GM21526 (cell line): ENCODE results near the gene NEURL2.
A peak's percentile ranks its signal among the peaks of the same experiment; 100 is the strongest.
"Not testable (repeated sequence)": the region's sequence is repeated elsewhere in the genome, so short reads cannot be mapped to it uniquely, and the experiment has no call there.

Source experiments
- ATAC-seq: cut with Tn5 transposase; IDR thresholded peaks from one replicate; pipeline ENCODE4 v1.9.1; 2021; ENCODE audit warnings: moderate library complexity; ENCODE audit not compliant: unreplicated experiment, low FRiP score

Gene NEURL2, protein sequence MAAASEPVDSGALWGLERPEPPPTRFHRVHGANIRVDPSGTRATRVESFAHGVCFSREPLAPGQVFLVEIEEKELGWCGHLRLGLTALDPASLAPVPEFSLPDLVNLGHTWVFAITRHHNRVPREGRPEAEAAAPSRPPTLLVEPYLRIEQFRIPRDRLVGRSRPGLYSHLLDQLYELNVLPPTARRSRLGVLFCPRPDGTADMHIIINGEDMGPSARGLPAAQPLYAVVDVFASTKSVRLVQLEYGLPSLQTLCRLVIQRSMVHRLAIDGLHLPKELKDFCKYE

GRCh38 chr20:45890985-45891983, at the start of gene NEURL2, which contains the start of gene CTSA:
Gene NEURL2 (minus strand): TSS chr20:45891208. CDS start chr20:45890991, 217 bp downstream.
Gene CTSA (plus strand): TSS chr20:45891335. CDS start chr20:45891569, 234 bp downstream.
- ATAC-seq: peak; percentile 71

DNA sequence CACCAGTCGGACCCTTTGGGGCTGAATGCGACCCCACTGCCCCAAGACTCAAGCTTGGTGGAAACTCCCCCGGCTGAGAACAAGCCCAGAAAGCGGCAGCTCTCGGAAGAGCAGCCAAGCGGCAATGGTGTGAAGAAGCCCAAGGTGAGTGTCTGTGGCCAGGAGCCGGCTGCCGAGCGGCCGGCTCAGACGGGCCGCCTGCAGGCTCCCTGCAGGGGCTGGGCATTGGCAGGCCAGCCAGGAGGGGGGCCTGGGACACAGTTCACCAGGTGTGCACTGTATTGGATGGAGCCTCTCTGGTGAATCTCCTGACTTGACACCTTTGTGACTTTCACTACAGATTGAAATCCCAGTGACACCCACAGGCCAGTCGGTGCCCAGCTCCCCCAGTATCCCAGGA, 49.5 kb upstream of the NEURL2 start:
- ATAC-seq: no peak

DNA sequence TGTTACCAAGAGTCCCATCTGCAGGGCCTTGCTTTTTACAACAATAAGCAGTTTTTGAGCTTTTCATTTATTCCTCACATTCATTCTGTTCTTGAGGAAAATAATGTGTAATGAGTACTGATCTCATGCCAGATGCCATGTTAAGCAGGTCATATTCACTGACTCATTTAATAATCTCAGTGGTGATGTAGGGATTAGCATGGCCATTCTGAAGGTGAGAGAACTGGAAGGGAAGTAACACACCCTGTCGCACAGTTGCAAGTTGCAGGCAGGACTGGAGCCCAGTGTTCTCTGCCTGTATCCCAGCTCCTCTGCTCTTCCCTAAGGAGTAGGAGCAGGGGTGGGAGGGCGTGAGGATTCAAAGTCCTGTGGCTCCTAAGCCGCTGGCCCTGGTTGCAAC, 49.0 kb upstream of the NEURL2 start:
- no peak for ATAC-seq

GRCh38 chr20:45938727-45939438, 47.9 kb upstream of the NEURL2 start:
- ATAC-seq: no peak

DNA sequence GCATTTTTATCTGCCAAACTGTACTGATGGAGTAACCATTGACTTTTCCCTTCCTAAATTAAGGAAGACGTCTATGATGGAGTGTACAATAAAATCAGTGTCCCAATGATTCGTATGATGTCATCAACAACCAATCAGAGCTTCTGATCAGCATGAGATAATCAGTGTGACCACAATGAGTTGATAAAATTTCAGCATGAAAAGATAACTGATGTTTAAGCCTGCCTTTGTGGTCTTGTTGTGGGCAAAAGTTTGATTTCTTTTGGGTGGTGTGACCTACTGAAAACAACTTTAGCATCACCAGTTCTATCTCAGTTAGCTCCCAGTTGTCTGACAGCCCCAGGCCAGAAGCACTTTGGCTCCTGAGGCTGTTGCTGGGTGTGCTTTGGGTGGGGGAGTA, 46.8 kb upstream of the NEURL2 start:
- ATAC-seq: no peak

- ATAC-seq: peak; percentile 13
These were observed 44.5 kb upstream of the NEURL2 start for GRCh38 chr20:45935416-45936046.

DNA sequence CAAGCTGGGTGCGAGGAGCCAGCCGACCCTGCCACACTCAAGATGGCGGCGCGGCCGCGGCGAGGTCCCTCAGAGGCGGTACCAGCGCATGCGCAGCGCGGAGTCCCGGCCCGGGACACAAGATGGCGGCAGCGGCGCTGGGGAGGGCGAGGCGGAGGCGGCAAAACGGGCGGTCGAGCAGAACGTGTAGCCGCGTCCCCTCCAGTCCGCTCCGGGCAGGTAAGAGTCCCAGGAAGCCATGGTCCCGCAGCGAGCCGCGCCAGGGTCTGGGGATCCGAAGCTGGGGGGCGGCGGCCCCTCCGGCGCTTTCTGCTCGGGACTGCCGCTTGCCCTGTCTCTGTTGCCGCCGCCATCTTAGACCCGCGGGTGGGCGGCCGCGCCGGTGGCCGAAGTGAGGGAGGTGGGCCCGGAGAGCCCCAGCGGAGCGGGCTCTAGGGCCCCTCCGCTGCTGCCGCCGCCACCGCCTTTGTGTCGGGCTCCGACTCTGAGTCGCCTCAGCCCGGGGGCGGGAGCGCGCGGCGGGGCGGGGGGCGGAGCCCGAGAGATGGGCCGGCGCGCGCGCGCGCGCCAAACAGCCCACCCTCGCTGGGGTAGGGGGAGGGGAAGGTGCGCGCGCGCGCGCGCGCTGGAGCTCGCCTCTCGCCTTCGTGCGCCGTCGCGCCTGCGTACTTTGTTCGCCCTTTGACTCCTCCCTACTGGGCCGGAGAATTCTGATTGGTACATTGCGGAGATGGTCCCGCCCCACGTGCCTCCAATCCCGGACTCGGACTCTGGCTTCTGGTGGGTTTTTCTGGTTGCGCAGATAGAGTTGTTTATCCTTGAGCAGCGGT, 43.8 kb upstream of the NEURL2 start, which contains the start of gene PCIF1:
PCIF1 (plus strand) TSS at position 98 of the 830 bp plus-strand sequence. CDS start 4,317 bp downstream, outside the sequence.
- peak; percentile 60 for ATAC-seq

DNA sequence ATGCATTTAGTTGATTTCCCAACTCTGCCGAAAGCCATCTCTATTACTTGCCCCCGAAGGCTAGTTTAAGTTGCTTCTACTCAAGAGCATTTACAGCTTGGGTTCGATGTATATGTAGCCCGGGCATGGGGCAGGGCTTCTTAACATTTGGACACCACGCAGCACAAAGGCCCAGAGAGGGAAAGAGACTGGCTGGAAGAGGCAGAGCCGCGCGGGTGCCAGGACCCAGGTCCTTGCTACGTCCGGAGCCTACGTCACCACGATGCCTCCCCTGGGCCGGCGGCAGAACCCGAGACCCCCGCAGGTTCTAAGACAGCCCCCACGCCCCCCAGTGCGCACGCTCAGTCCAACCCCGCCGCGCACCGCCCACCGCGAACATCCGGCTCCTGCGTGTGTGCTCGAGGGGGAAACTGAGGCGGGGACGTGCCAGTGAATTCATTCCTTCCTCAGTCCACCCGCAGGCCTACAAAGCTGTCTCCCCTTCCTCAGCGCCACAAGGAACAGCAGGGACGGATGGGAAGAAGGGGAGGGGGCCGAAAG, 43.1 kb upstream of the NEURL2 start:
- peak; percentile 14 for ATAC-seq

DNA sequence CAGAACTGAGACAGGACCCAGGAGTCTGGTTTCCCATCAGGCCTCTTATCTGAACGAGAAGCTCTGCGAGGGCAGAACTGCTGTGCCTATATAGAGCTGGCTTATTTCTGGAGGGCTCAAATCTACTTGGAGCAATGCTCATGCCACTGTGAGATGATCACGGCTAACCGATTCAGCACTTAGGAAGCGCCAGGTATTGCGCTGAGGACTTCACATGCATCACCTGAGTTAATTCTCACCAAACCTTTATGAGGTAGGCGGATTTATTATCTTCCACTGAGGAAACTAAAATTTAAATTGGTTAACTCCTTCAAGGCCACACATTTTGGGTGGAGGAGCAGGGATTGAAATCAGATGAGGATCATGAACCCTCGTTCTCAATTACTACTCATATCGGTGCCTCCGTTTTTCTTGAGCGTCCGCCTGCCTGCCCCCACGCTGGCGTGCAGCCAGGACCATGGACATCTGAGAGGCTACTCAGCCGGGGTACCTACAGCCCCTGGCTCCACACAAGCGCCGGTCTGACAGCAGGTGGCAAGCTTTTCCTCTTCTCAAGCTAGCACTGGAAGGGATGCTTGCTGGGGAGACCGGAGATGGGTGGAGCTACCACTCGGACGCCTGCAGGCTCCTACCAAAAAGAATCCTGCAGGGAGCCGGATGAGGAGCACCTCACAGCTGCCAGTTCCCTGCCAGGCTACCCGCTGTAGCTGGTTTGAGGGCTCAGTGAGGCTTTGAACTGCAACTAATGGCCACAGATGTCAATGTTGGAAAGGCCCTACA, 42.4 kb upstream of the NEURL2 start:
- no peak for ATAC-seq

GRCh38 chr20:45931680-45932079, 40.7 kb upstream of the NEURL2 start:
- not testable (repeated sequence) for ATAC-seq

GRCh38 chr20:45927071-45927878, 36.3 kb upstream of the NEURL2 start:
- ATAC-seq: no peak

- no peak for ATAC-seq
These were observed 35.7 kb upstream of the NEURL2 start for GRCh38 chr20:45926731-45927070.

DNA sequence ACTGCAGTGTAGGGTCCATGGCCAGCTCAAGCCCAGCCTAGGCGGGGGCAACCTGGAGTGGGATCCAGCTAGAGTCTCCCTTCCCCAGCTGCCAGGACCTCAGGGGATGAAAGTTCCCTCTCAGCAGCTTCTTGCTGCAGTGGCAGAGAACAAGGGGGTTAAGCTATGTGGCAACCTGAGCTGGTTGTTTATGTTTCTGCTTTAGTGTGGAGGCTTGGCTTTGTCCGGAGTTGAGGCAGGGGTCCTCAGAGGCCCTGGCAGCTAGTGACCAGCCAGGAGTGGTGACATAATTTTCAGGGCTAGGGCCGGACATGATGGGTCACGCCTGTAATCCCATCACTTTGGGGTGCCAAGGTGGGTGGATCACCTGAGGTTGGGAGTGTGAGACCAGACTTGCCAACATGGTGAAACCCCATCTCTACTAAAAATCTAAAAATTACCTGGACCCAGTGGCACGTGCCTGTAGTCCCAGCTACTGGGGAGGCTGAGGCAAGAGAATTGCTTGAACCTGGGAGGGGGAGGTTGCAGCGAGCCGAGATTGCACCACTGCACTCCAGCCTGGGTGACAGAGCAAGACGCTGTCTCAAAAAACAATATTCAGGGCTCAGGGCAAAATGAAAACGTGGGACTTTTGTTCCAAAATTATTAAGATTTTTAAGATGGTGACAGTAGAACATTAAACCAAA, 35.0 kb upstream of the NEURL2 start:
- no peak for ATAC-seq

- ATAC-seq: no peak
These were observed 33.6 kb upstream of the NEURL2 start for GRCh38 chr20:45924391-45925261.

- no peak for ATAC-seq
These were observed 30.6 kb upstream of the NEURL2 start for GRCh38 chr20:45921337-45922189.
